ENCODE measurements around the gene FBXO44.

DNA sequence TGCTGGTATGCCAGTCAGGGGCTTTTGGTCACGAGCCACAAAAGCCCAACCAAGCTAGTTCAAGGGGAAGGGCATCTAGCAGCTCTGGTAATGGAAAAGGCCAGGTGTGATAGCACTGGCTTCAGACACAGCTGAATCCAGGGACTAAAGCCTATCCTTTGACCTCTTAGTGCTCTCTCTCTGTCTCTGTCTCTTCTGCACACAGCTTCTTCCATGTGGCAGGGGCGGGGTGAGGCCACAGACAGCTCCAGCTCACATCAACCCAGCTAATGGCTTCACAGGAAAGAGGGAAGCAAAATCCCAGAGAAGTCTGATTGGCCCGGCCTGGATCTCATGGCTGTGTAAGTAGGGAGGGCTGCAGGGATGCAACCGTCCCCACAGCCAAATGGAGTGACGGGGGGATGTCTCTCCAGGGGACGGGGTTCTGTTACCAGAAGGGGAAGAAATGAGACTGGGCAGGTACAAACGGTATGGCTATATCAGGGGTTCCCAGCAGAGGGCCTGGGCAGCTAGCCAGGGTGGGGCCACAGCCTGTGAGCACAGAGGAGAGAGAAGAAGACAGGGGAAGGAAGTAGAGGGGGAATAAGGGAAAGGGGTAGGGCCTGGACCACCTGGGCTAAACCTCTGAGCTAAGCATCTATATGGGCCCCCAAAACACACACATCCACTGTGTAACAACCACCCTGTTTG is 42.9 kb upstream of the FBXO44 start:
- TF ChIP-seq, protein P1, sequence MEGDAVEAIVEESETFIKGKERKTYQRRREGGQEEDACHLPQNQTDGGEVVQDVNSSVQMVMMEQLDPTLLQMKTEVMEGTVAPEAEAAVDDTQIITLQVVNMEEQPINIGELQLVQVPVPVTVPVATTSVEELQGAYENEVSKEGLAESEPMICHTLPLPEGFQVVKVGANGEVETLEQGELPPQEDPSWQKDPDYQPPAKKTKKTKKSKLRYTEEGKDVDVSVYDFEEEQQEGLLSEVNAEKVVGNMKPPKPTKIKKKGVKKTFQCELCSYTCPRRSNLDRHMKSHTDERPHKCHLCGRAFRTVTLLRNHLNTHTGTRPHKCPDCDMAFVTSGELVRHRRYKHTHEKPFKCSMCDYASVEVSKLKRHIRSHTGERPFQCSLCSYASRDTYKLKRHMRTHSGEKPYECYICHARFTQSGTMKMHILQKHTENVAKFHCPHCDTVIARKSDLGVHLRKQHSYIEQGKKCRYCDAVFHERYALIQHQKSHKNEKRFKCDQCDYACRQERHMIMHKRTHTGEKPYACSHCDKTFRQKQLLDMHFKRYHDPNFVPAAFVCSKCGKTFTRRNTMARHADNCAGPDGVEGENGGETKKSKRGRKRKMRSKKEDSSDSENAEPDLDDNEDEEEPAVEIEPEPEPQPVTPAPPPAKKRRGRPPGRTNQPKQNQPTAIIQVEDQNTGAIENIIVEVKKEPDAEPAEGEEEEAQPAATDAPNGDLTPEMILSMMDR (IDR thresholded peaks at IDR 0.05; ENCODE audit: low read length): no peak
- TF ChIP-seq EZH2 (IDR thresholded peaks at IDR 0.05; ENCODE audit: borderline replicate concordance, low read length): no peak
